GM18526 (cell line): ENCODE measurements around the gene CRADD.

Experiments used
- POLR2A ChIP-seq: IDR thresholded peaks from 3 replicates; pipeline ENCODE4 v1.6.1; 2011; ENCODE audit not compliant: insufficient read length; ENCODE audit errors: extremely low read depth

CRADD gene

GRCh38 chr12:93808169-93808899, 131.2 kb downstream of the CRADD start:
- no peak for TF ChIP-seq POLR2A

GRCh38 chr12:93812626-93813025, 135.5 kb downstream of the CRADD start:
- no peak for TF ChIP-seq POLR2A

- no peak for TF ChIP-seq POLR2A
These were observed 136.0 kb downstream of the CRADD start for GRCh38 chr12:93813186-93813585.

- TF ChIP-seq POLR2A, result no peak
These were observed 137.0 kb downstream of the CRADD start for GRCh38 chr12:93813972-93814821.

- no peak for TF ChIP-seq POLR2A
These were observed 141.4 kb downstream of the CRADD start for GRCh38 chr12:93818488-93819049.

- no peak for TF ChIP-seq POLR2A
These were observed 141.9 kb downstream of the CRADD start for GRCh38 chr12:93819050-93819491.

- TF ChIP-seq POLR2A, result no peak
These were observed 146.6 kb downstream of the CRADD start for GRCh38 chr12:93823616-93824391.

- no peak for TF ChIP-seq POLR2A
These were observed 147.6 kb downstream of the CRADD start for GRCh38 chr12:93824514-93825500.

- TF ChIP-seq POLR2A, result no peak
These were observed 148.3 kb downstream of the CRADD start for GRCh38 chr12:93825501-93825888.

GRCh38 chr12:93825931-93826555, 148.9 kb downstream of the CRADD start:
- no peak for TF ChIP-seq POLR2A

GRCh38 chr12:93827179-93827578, 150.0 kb downstream of the CRADD start:
- TF ChIP-seq POLR2A, result no peak

GRCh38 chr12:93827669-93828068, 150.5 kb downstream of the CRADD start:
- TF ChIP-seq POLR2A, result no peak

- no peak for TF ChIP-seq POLR2A
These were observed 151.8 kb downstream of the CRADD start for GRCh38 chr12:93829016-93829415.

- TF ChIP-seq POLR2A, result no peak
These were observed 154.2 kb downstream of the CRADD start for GRCh38 chr12:93831374-93831773.

GRCh38 chr12:93832131-93832530, 155.0 kb downstream of the CRADD start:
- no peak for TF ChIP-seq POLR2A
